Panc1 (cell line): ENCODE results near the gene TSR3. TPM values are rescaled to one million over a fixed set of nuclear protein-coding genes. Genes with fewer than 3 reads are reported as not detected.

Source experiments
- ATAC-seq: fragments of 200-7000 bp; cut with Tn5 transposase; 2 replicates; pipeline ENCODE4 v1.9.1; 2020; ENCODE audit warnings: mild to moderate bottlenecking, moderate library complexity
- BruUV-seq: library from RNA; stranded (reverse); fragments of 400-500 nt; replicated peaks from 2 replicates; lab custom pipeline; 2021; lab: Mats Ljungman, UMichigan
- CTCF ChIA-PET: fragments of 300-600 bp; sonication (Branson Sonifier 250); formaldehyde crosslinking; loops from one replicate; lab custom pipeline; 2022; ENCODE audit warnings: antibody characterized with exemption; lab: Charles Lee
- POLR2A ChIA-PET: fragments of 300-600 bp; sonication (Branson Sonifier 250); formaldehyde crosslinking; loops from one replicate; lab custom pipeline; 2022; ENCODE audit warnings: antibody characterized with exemption; lab: Charles Lee
- DNase-seq: peaks from one replicate; pipeline ENCODE4 v3.0.0-alpha.2; 2010; ENCODE audit warnings: low read depth, low spot score
- H3K27ac ChIP-seq: 2 replicates; pipeline ENCODE4 v1.5.1; 2011; ENCODE audit warnings: mild to moderate bottlenecking, low read length, inconsistent platforms
- H3K27me3 ChIP-seq: fragments of 200-500 bp; sonication (Bioruptor generic); 2 replicates; pipeline ENCODE4 v1.6.0; 2014; ENCODE audit warnings: low read length, inconsistent platforms; ENCODE audit not compliant: control insufficient read depth, insufficient read depth
- H3K36me3 ChIP-seq: fragments of 200-500 bp; sonication (Bioruptor generic); 2 replicates; pipeline ENCODE4 v1.5.1; 2014; ENCODE audit warnings: inconsistent platforms, mild to moderate bottlenecking, low read length, moderate library complexity; ENCODE audit not compliant: control insufficient read depth, insufficient read depth
- H3K4me1 ChIP-seq: 2 replicates; pipeline ENCODE4 v1.5.1; 2011; ENCODE audit warnings: inconsistent platforms, mild to moderate bottlenecking, low read length, moderate library complexity; ENCODE audit not compliant: control insufficient read depth, insufficient read depth
- H3K4me3 ChIP-seq, 2 experiments: 2 replicates each; pipeline ENCODE4 v1.5.1; 2011 to 2012; ENCODE audit warnings: low read depth in 2 of 2, low read length in 2 of 2, mild to moderate bottlenecking in 2 of 2, inconsistent platforms in 1 of 2, moderate library complexity in 1 of 2
- H3K9me3 ChIP-seq: fragments of 200-500 bp; sonication (Bioruptor generic); 2 replicates; pipeline ENCODE4 v1.5.1; 2014; ENCODE audit warnings: low read depth, mild to moderate bottlenecking, inconsistent platforms, low read length, moderate library complexity; ENCODE audit not compliant: control insufficient read depth, insufficient read depth
- CTCF ChIP-seq: fragments of 450-650 bp; IDR thresholded peaks from 2 replicates; pipeline ENCODE4 v1.5.1; 2017; ENCODE audit warnings: mild to moderate bottlenecking
- POLR2AphosphoS5 ChIP-seq: IDR thresholded peaks from 2 replicates; pipeline ENCODE4 v1.6.1; 2012; ENCODE audit warnings: mild to moderate bottlenecking, low read depth, low read length, moderate library complexity
- REST ChIP-seq, 2 experiments: IDR thresholded peaks; 2 replicates each; pipeline ENCODE4 v1.6.1; 2011 to 2012; ENCODE audit warnings: low read depth in 2 of 2, control low read depth in 1 of 2, low read length in 1 of 2, mild to moderate bottlenecking in 1 of 2, moderate library complexity in 1 of 2; ENCODE audit not compliant: insufficient read depth in 1 of 2
- SIN3A ChIP-seq: IDR thresholded peaks from 2 replicates; pipeline ENCODE4 v1.6.1; 2012; ENCODE audit warnings: low read depth, mild to moderate bottlenecking, low read length, moderate library complexity, borderline replicate concordance; ENCODE audit not compliant: insufficient read depth
- TCF7L2 ChIP-seq: IDR thresholded peaks from 2 replicates; pipeline ENCODE4 v1.6.1; 2011; ENCODE audit warnings: mild to moderate bottlenecking, low read depth, low read length, inconsistent platforms
- in situ Hi-C: cut with HindIII; loops from 2 replicates; pipeline ENCODE4 v1.10.0; 2016; ENCODE audit warnings: low sequenced_read_pairs, low pct_unique_long_range_greater_than_20kb
- intact Hi-C: fragments of 100-400 bp; cut with micrococcal nuclease; formaldehyde crosslinking; loops from one replicate; pipeline ENCODE4 v1.10.0; 2022; ENCODE audit not compliant: unreplicated experiment
- total RNA-seq: library from RNA; stranded (reverse); gene quantifications from one replicate; pipeline ENCODE4 v1.2.1, GENCODE V29; 2021; ENCODE audit not compliant: unreplicated experiment

The TSR3 gene
- total RNA-seq, 1 experiment from 2014 or later = 89.7 TPM

- no TSS peak for BruUV-seq
- in situ Hi-C loops (no loop called here), intact Hi-C loops (no loop called here)
- peaks cover 10% of the 10 kb centered on the region for H3K4me1 ChIP-seq
- H3K27me3 ChIP-seq = no peaks in the 10 kb centered on the region
- no peak overlapping the region for H3K27ac ChIP-seq
- no peak for DNase-seq
- TF ChIP-seq SIN3A (no peak), REST (IDR thresholded peaks at IDR 0.05; ENCODE audit: insufficient read depth in 1 of 2, low read depth in 2 of 2, low read length in 1 of 2) (no peak), TCF7L2 (no peak), CTCF (no peak), POLR2AphosphoS5 (no peak)
- no peak for ATAC-seq
- H3K4me3 ChIP-seq = no peak overlapping the region
- ChIA-PET CTCF (no interaction called here), POLR2A (no interaction called here)
- peaks cover 8% of the 10 kb centered on the region; the same call in 1 of the 2 replicates for H3K36me3 ChIP-seq
- H3K9me3 ChIP-seq = no peaks in the 10 kb centered on the region
Observed at GRCh38 chr16:1348441-1348840, 3.2 kb downstream of the TSR3 start.

- intact Hi-C loops (no loop called here), in situ Hi-C loops (no loop called here)
- Histone ChIP-seq H3K27me3 (no peaks in the 10 kb centered on the region), H3K4me3 (no peak overlapping the region), H3K36me3 (peaks cover 8% of the 10 kb centered on the region; the same call in 1 of the 2 replicates), H3K27ac (no peak overlapping the region), H3K4me1 (peaks cover 10% of the 10 kb centered on the region), H3K9me3 (no peaks in the 10 kb centered on the region)
- CTCF ChIA-PET = no interaction called here
- no TSS peak for BruUV-seq
- ATAC-seq (no peak), DNase-seq (no peak)
- POLR2A ChIA-PET = no interaction called here
- no peak for TF ChIP-seq CTCF
- no peak for TF ChIP-seq POLR2AphosphoS5
- TF ChIP-seq TCF7L2 = no peak
- no peak for TF ChIP-seq REST (IDR thresholded peaks at IDR 0.05; ENCODE audit: insufficient read depth in 1 of 2, low read depth in 2 of 2, low read length in 1 of 2)
- no peak for TF ChIP-seq SIN3A
Observed at GRCh38 chr16:1347962-1348361, 3.7 kb downstream of the TSR3 start.
